GM19324 (cell line): ENCODE data around the gene JAG1.

Experiments
- ATAC-seq: cut with Tn5 transposase; IDR thresholded peaks from one replicate; pipeline ENCODE4 v1.9.1; 2021; ENCODE audit warnings: mild to moderate bottlenecking, moderate library complexity; ENCODE audit not compliant: unreplicated experiment, low FRiP score

The JAG1 gene

DNA sequence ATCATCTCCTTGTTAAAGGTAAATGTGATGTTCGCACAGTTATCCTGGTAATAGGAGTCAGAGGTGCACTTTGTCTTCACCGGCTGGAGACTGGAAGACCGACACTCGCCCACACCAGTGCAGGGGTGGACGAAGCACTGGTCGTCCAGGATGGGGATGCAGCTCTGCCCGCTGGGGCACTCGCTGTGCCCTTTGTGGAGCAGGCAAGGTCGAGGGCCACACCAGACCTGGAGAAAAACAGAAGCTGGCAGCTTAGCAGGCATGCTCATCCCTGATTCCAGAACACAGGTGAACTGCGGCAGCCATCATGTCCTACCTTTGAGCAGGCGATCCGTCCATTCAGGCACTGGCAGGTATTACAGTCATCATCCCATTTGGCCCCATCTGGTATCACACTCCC lies 32.3 kb downstream of the JAG1 start:
- ATAC-seq, result no peak

GRCh38 chr20:10640897-10641296 lies 32.9 kb downstream of the JAG1 start:
- no peak for ATAC-seq

DNA sequence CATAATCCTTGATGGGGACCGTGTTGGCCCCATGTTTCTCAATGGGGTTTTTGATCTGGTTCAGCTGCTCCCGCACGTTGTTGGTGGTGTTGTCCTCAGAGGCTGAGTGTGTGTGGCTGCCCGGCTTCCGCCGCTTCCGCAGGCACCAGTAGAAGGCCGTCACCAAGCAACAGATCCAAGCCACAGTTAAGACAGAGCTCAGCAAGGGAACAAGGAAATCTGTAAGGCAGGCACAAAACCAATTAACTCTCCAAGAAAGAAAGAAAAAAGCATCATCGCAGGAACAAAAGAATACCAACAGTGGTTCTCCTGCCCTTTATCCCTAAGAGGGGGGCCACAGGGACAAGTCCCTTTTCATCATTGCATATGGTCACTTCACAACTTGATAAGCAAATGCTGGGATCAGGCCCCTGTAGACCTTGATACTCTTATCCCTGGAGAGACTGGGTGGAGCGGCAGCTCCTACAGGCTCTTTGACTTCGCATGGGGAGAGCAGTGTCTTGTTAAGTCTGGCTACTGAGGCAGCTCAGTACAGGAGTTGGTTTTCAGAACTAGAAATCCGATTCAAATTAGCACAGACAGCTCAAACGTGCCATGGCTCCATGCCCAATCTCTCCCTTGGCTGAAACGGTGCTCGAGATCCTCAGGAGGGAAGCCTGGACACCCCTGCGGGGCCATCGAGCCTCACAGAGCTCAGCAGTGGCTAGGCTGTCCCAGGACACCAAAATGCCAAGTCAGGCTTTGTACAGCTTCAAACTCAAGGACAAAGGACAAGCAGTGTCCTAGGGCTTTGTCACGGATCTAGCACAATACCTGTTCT lies 33.9 kb downstream of the JAG1 start:
- no peak for ATAC-seq

- no peak for ATAC-seq
Observed at GRCh38 chr20:10639077-10639736, 34.6 kb downstream of the JAG1 start.

DNA sequence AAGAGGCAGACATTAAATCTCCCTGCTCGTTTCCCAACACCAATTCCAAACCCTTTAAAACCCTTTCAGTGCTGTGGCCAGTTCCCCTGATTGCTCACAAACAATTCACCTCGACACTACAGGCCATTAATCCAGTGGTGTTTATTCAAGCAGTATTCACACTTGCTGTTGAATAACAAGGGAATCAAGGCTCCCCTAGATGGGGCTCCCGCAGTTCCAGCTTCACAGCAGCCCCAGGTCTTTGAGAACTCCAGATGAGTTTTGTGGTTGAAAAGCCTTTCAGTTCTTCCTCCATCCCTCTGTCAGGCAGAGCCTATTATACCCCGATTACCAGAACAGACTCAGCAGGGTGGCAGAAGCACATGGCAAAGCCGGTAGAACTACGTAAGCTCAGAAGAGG lies 36.2 kb downstream of the JAG1 start:
- ATAC-seq, result no peak

DNA sequence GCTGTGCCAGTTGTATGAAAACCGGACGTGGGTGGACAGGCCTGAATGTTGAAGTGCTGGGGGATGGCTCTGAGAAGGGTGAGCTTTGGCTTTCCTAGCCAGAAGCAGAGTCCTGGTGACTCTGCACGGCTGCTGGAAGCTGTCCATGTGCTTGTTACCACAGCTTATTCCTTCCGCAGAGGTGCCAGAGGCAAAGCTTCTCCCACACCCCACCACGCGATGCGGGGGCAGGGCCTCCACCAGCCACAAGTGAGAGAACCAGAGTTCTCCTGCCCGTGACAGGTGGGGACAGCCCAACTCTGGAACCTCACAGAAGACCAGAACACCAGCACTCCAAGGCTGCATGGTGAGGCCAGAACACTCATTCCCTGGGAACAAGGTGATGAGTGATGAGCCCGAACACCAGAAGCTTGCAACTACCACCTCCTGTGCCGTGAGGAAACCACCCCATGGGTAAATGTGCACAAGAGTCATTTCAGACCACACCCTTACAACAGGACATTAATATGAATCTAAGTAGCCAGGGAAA lies 36.7 kb downstream of the JAG1 start:
- no peak for ATAC-seq

GRCh38 chr20:10636326-10636818 lies 37.4 kb downstream of the JAG1 start:
- no peak for ATAC-seq

GRCh38 chr20:10635476-10636208 lies 38.2 kb downstream of the JAG1 start:
- ATAC-seq, result no peak

DNA sequence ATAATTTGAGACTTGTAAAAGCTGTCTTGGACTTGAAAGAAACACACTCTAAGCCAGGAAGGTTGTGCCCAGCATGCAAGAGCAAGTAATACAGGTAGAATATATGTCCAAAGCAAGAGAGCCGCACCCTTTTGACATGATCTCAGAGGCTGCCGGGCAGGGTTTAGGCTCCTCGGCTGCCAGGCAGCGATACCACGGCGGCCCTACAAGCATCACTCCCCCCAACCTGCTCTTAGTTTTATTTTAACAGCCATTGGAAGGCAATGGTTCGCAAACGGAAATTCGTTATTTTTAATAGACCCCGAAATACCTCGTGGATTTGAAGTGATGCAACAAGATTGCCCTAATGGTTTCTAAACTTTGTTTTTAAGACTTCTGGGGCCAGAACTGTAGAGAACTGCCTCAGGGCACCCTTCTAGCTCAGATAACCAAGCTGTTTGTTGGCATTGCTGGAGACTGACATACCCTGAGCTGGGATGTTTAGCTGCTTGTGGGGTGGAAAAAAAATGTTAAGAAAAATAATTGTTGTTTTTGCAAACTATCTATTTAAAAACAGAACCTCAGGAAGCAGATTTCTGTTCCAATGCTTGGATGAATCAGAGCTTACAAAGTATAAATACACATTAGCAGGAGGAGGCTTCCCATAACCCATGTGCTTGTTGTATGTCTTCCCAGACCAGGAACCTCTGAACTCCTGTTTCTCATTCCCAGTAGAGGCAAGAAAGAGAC lies 39.0 kb downstream of the JAG1 start:
- no peak for ATAC-seq

- no peak for ATAC-seq
Observed at GRCh38 chr20:10634211-10634610, 39.6 kb downstream of the JAG1 start.

GRCh38 chr20:10633718-10634117 lies 40.1 kb downstream of the JAG1 start:
- no peak for ATAC-seq

DNA sequence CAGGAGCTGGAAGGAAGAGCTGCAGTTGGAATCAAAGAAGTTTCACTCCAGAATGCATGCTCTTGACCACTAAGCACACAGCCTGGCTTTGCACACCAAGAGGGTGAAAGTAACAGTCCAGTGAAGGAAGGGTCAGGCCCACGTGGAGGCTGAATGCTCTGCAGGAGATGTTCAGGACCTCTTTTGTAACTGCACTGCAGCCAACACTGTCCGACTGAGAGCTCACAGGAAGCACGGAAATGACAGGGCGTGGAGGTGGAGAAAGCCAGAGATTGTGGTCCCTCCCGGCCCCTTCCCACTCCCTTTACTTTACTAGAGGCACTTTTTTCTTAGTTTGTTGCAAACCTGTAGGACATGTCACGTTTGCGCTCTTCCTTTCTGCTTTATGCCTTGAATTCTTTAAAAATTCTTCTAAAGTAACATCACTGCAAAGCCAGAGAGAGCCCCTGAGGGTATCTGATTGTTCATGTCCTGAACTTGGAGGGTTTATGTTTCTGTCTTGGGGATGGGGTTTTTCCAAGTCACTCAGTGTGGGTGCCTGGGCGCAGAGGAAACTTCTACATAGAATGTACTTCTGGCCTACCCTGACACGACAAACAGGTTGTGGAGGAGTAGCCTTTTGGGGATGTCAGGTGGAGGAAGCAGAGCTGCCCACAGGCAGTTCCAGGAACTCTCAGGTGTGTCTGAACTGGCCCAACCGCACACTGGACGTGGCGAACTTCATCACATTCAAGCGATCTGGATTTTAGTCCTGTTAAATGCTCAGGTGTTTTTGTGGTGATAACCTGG lies 40.9 kb downstream of the JAG1 start:
- no peak for ATAC-seq

DNA sequence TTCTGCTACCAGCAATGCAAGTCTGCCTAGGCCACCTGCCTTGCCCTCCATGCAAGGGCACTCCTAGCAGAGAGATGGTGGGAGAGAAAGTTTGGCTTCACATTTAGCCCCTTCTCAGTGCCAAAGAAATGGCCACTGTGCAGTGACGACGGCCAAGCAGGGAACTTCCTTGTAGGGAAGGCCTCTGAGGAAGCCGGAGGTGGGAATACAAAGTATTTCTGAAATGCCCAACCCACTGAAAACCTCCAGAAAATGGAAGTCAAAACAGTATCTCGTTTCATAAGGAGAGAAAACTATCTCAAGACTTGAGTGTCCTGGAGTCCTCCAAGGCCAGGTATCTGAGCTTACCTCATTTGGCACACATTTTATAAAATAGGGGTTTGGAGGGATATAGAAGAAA lies 42.7 kb downstream of the JAG1 start:
- ATAC-seq, result no peak

DNA sequence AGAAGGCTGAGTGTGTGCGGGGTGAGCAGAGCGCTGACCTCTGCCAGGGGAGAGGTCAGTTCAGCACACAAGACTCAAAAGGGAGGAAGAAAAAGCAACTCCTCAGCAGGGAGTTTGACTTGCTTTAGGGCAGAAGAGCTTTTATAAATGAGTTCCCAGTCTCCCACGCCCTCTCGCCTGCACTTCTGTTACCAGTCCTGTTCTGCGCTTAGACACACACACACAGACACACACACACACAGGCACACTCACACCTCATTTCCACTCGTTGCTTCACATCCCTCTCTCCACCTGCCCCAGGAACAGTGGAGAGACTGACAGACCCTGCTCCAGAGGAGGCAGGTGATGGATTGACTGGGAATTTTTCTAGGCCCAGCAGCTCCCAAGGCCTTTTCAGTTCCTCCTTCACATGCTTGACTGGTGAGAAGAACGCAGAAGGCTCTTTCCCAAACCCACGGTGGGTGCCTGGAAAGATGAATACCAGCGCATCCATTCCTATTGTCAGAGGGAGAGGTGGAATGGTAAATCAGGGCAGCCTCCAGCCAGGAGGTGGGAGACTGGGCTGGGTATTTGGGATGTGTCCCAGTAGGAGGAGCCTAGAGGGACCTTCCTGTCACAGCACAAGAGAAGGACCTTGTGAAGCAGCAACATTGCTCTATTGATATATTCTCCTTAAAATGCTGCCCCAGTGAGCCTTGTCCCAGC lies 43.7 kb downstream of the JAG1 start:
- ATAC-seq, result no peak

DNA sequence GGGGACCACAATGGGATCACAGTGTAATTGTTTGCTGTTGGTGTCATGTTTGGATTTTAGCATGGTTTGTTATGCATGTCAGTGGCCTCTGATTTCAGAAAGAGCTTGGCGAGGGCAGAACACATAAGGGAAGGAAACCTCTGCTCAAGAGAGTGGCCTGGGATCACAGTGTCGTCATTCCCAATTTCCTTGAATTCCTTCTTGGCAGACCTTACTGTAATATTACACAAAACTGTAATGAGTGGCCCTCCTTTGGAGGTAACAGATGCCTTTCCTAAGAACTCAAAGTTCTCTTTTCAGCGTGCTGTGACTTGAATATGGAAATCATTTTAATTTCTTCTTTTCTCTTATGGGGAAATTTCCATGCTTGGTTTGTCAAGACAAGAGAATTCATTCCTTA lies 46.9 kb downstream of the JAG1 start:
- ATAC-seq, result no peak

DNA sequence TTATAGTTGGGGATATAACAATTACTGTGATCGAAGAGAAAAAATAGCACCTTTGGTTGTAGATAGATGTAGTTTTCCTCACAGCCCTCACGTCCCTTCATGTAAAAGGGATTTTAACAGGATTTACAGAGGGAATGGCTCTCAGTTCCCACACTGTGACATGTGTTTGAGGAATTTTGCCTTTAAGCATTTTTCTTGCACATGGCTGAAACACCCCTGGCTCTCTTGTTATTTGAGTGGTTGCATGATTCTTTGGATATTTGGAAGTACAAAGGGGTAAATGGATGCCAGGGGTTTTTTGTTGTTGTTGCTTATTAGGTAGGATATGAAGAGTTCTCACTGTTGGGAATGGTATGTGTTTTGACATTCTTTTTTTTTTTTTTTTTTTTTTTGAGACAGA lies 48.2 kb downstream of the JAG1 start:
- no peak for ATAC-seq

DNA sequence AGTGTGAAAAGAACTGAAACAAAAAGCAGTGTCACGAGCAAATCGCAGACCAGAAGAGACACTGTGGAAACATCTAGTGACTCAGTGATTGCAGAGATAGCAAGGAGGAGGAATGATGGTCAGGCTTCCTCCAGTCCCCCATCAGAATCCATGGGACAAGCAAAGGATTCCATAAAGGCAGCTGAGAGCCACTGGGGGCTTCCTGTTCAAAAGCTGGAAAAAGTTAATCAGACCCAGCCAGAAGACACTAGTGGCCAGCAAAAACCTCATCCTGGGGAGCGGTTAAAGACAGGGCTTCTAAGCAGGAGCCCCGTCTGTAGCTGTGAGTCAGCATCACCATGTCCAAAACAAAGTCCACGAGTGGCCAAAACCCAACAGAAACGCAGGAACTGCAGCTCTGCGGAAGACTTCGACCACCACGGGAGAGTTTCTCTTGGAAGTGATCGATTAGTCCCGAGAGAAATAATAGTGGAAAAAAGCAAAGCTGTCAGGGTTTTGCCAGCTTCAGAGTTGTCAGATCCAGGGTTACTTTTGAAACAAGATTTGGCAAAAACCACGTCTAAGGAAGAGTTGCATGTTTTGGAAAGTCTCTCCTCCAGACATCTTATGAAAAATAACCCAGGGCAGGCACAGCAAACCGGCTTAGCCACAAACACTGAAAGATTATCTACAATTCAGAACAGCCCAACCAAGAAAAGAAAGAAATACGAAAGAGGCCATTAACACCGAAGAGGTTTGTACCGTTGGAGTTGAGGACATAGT lies 51.0 kb downstream of the JAG1 start:
- ATAC-seq, result no peak

DNA sequence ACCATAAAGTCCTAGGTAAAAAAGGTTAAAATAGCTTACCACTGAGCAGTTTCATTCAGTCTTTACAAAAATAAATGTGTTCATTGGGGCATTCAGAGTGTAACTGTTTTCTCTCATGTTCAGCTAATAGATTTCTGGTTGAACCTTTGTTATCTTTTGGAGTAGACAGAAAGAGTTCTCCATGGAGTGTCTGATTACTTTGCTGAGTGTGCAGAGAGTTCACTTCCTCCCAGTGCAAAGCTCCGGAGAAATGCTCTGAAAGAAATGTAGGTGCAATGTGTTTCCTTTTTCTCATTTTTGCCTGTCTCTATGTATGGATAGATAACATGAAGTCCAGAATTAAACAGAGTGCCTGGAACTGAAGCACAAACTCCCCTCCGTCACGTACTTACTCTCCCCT lies 52.6 kb downstream of the JAG1 start:
- ATAC-seq, result no peak
